K562 (cell line): ENCODE data around the gene BPNT1. TPM values are rescaled to one million over a fixed set of nuclear protein-coding genes. Genes with fewer than 3 reads are reported as not detected.
A peak's percentile ranks its signal among the peaks of the same experiment; 100 is the strongest.

ENCODE experiments used
- BCOR ChIP-seq: fragments of 450-650 bp; IDR thresholded peaks from 2 replicates; pipeline ENCODE4 v1.6.1; 2016
- CLOCK ChIP-seq: fragments of 250-450 bp; sonication (Bioruptor Pico); IDR thresholded peaks from 2 replicates; pipeline ENCODE4 v1.4.0; 2020; ENCODE audit warnings: mild to moderate bottlenecking, moderate library complexity, borderline replicate concordance
- CREM ChIP-seq: IDR thresholded peaks from 2 replicates; pipeline ENCODE4 v1.6.1; 2014; ENCODE audit warnings: antibody characterized with exemption, low read depth
- IFI16 ChIP-seq: fragments of 250-450 bp; sonication (Bioruptor Pico); IDR thresholded peaks from 2 replicates; pipeline ENCODE4 v2.1.2; 2022; ENCODE audit warnings: mild to moderate bottlenecking, inconsistent platforms
- MEF2A ChIP-seq: IDR thresholded peaks from 2 replicates; pipeline ENCODE4 v1.6.1; 2011; ENCODE audit warnings: low read depth, mild to moderate bottlenecking, low read length, moderate library complexity; ENCODE audit not compliant: control insufficient read depth
- PKNOX1 ChIP-seq: fragments of 450-650 bp; IDR thresholded peaks from 2 replicates; pipeline ENCODE4 v1.6.1; 2016
- POLR2A ChIP-seq: fragments of 450-650 bp; conservative IDR thresholded peaks from 2 replicates; pipeline ENCODE4 v1.6.1; 2016
- SIX5 ChIP-seq, 2 experiments: IDR thresholded peaks; 2 replicates each; pipeline ENCODE4 v1.6.1; 2011; ENCODE audit warnings: low read length in 2 of 2, borderline replicate concordance in 1 of 2, low read depth in 1 of 2, mild to moderate bottlenecking in 1 of 2, moderate library complexity in 1 of 2; ENCODE audit not compliant: insufficient read depth in 1 of 2
- XRCC4 ChIP-seq: IDR thresholded peaks from one replicate; pipeline ENCODE4 v1.6.1; 2011; ENCODE audit not compliant: insufficient read depth, insufficient read length; ENCODE audit errors: extremely low read depth
- ZBTB1 ChIP-seq: sonication (generic); formaldehyde crosslinking; IDR thresholded peaks from 2 replicates; pipeline ENCODE4 v1.8.1; 2023; ENCODE audit warnings: missing genetic modification reagents, low read depth, mild to moderate bottlenecking, borderline replicate concordance
- ZBTB33 ChIP-seq: sonication (generic); formaldehyde crosslinking; IDR thresholded peaks from 2 replicates; pipeline ENCODE4 v1.8.1; 2023; ENCODE audit warnings: mild to moderate bottlenecking, missing genetic modification reagents
- ZNF407 ChIP-seq: fragments of 450-650 bp; IDR thresholded peaks from 2 replicates; pipeline ENCODE4 v1.6.1; 2016; ENCODE audit warnings: low read depth
- polyA plus RNA-seq, 8 experiments: library from polyadenylated mRNA; depleted of rRNA in 4 of 8; stranded (reverse) in 5 of 8; unstranded in 3 of 8; fragments of >200 nt; fragmentation: Nextera tagmentation in 2 of 8; fragmentation: Illumina TruSeq in 1 of 8; extraction: Ambion mirVana in 2 of 8; extraction: Trizol in 1 of 8; gene quantifications; 2 replicates each; pipeline versions ENCODE4 v1.2.1 to v1.2.3, GENCODE V29; 2011 to 2014; ENCODE audit warnings: inconsistent platforms in 1 of 8, missing spikeins in 1 of 8
- total RNA-seq, 7 experiments: library from RNA; depleted of rRNA in 6 of 7; stranded (reverse); fragments of >200 nt in 6 of 7; fragmentation: Illumina TruSeq in 2 of 7; extraction: Trizol in 2 of 7; gene quantifications; 2 replicates each; pipeline versions ENCODE4 v1.2.1 to v1.2.3, GENCODE V29; 2011 to 2021; ENCODE audit warnings: low replicate concordance in 1 of 7

BPNT1 gene
- total and polyA plus RNA-seq, 9 of the 15 experiments (the other 6 are each of a cell fraction or from before 2014, with no cell fraction given) = 30.2 to 73.8 (median 40.5) TPM

- TF ChIP-seq CREM (0 out of 2 replicates have a peak, but pooled peaks have one; percentile 20), ZBTB1 (CRISPR knock-in tag) (no peak), MEF2A (no peak), SIX5 (IDR thresholded peaks at IDR 0.05; ENCODE audit: borderline replicate concordance in 1 of 2, insufficient read depth in 1 of 2, low read depth in 1 of 2, low read length in 2 of 2) (no peak), BCOR (peak; percentile 81), ZNF407 (peak; percentile 18; the same call in 1 of the 2 replicates), POLR2A (peak; percentile 30; the same call in 1 of the 2 replicates), PKNOX1 (peak; percentile 49; the same call in 1 of the 2 replicates), CLOCK (CRISPR knock-in tag) (no peak), XRCC4 (no peak), ZBTB33 (no peak), IFI16 (CRISPR knock-in tag) (0 out of 2 replicates have a peak, but pooled peaks have one; percentile 12)
Measured at GRCh38 chr1:220045356-220046051, 44.1 kb downstream of the BPNT1 start (continued).
